Measurements from ENCODE around the gene DBF4B. TPM values are rescaled to one million over a fixed set of nuclear protein-coding genes. Genes with fewer than 3 reads are reported as not detected.

Gene DBF4B
- total and polyA plus RNA-seq, 2 of the 13 experiments (the other 11 are each of a cell fraction or from before 2014, with no cell fraction given) = 11.7 to 13.2 TPM

GRCh38 chr17:44689477-44690217 lies 18.8 kb upstream of the DBF4B start, which contains the start of gene CCDC43 (continued):
- TF ChIP-seq DR1 (CRISPR knock-in tag; IDR thresholded peaks at IDR 0.05) = peak; percentile 95
- TF ChIP-seq NR2F2 (IDR thresholded peaks at IDR 0.05; ENCODE audit: borderline replicate concordance, low read depth) = no peak
- peak; percentile 98 for TF ChIP-seq ZNF605 (CRISPR knock-in tag; IDR thresholded peaks at IDR 0.05)
- TF ChIP-seq FOSL2 (CRISPR knock-in tag; IDR thresholded peaks at IDR 0.05) = peak; percentile 36
- TF ChIP-seq CREM (IDR thresholded peaks at IDR 0.05) = peak; percentile 55; the same call in 1 of the 2 replicates
- TF ChIP-seq CREM (CRISPR knock-in tag; IDR thresholded peaks at IDR 0.05) = no peak
- TF ChIP-seq ARID3A (IDR thresholded peaks at IDR 0.05; ENCODE audit: low read depth, low read length) = peak; percentile 37; the same call in 1 of the 2 replicates
- peak; percentile 97 for TF ChIP-seq ZSCAN31 (CRISPR knock-in tag; IDR thresholded peaks at IDR 0.05; ENCODE audit: low read depth)
- TF ChIP-seq ATF6 (CRISPR knock-in tag; conservative IDR thresholded peaks at IDR 0.05) = no peak; the same call in 1 of the 2 replicates
- TF ChIP-seq ZNF747 (CRISPR knock-in tag; IDR thresholded peaks at IDR 0.05; ENCODE audit: borderline replicate concordance) = peak; percentile 97
- no peak for TF ChIP-seq TRIM22 (IDR thresholded peaks at IDR 0.05)
- TF ChIP-seq SRY (CRISPR knock-in tag; IDR thresholded peaks at IDR 0.05) = peak; percentile 83
- TF ChIP-seq LRRFIP1 (CRISPR knock-in tag; conservative IDR thresholded peaks at IDR 0.05) = no peak
- peak; percentile 85 for TF ChIP-seq SRSF1 (optimal IDR thresholded peaks at IDR 0.05; ENCODE audit: low read depth, low read length)
- TF ChIP-seq ISX (CRISPR knock-in tag; conservative IDR thresholded peaks at IDR 0.05) = no peak
- TF ChIP-seq ZNF138 (CRISPR knock-in tag; IDR thresholded peaks at IDR 0.05; ENCODE audit: low read depth) = peak; percentile 85; the same call in 1 of the 2 replicates
- TF ChIP-seq ZNF687 (CRISPR knock-in tag; IDR thresholded peaks at IDR 0.05) = peak; percentile 98
- peak; percentile 96 for TF ChIP-seq ZNF788 (CRISPR knock-in tag; IDR thresholded peaks at IDR 0.05; ENCODE audit: borderline replicate concordance)

All from HepG2 (cell line).